Testis (tissue), 3 donors: ENCODE results near the gene PEX26. TPM values are rescaled to one million over a fixed set of nuclear protein-coding genes. Genes with fewer than 3 reads are reported as not detected.
"Not testable (repeated sequence)": the region's sequence is repeated elsewhere in the genome, so short reads cannot be mapped to it uniquely, and the experiment has no call there.

Experiments
- DNase-seq: peaks from one replicate; pipeline ENCODE4 v3.0.0-alpha.2; 2019
- H3K27ac ChIP-seq, 2 donors: fragments of 200-600 bp; sonication (generic); one replicate each; pipeline ENCODE4 v1.5.1; 2019
- H3K27me3 ChIP-seq: fragments of 200-600 bp; sonication (generic); one replicate; pipeline ENCODE4 v1.5.1; 2019
- H3K36me3 ChIP-seq: fragments of 200-600 bp; sonication (generic); one replicate; pipeline ENCODE4 v1.5.1; 2017; ENCODE audit warnings: low read depth; ENCODE audit errors: missing control alignments
- H3K4me1 ChIP-seq: fragments of 200-600 bp; sonication (generic); one replicate; pipeline ENCODE4 v1.5.1; 2019
- H3K4me3 ChIP-seq, 2 donors: fragments of 200-600 bp; sonication (generic); one replicate each; pipeline ENCODE4 v1.5.1; 2017 to 2019
- H3K9me3 ChIP-seq: fragments of 200-600 bp; sonication (generic); one replicate; pipeline ENCODE4 v1.5.1; 2017
- POLR2A ChIP-seq: fragments of 450-650 bp; IDR thresholded peaks from one replicate; pipeline ENCODE4 v1.6.1; 2017; ENCODE audit warnings: antibody characterized with exemption, mild to moderate bottlenecking, moderate library complexity
- WGBS, 2 donors: methylation state at CpG; one replicate each; pipeline ENCODE4 v1.1.5; 2018; 5-methylcytosine and 5-hydroxymethylcytosine counted together
- intact Hi-C: fragments of 100-400 bp; cut with DNase I; formaldehyde crosslinking; loops from one replicate; pipeline ENCODE4 v1.15.1; 2023; ENCODE audit warnings: low total_unique reads
- polyA plus RNA-seq: library from polyadenylated mRNA; stranded (reverse); fragments of 350-450 nt; fragmentation: Illumina TruSeq; extraction: RNeasy Lipid Tissue Mini Kit (QIAGEN cat#74804); gene quantifications from one replicate; pipeline ENCODE4 v1.2.3, GENCODE V29; 2014; ENCODE audit warnings: low read depth, low replicate concordance; ENCODE audit not compliant: insufficient read depth
- total RNA-seq, 2 donors: library from RNA; depleted of rRNA; stranded (reverse); fragments of >200 nt; gene quantifications; one replicate each; pipeline ENCODE4 v1.2.3, GENCODE V29; 2016
- TF ChIP-seq, protein P1 (sequence below), 3 experiments: fragments of 450-650 bp in 2 of 3; fragments of 200-600 bp in 1 of 3; sonication (generic) in 1 of 3; IDR thresholded peaks; one replicate each; pipeline ENCODE4 v1.5.1; 2016 to 2019; ENCODE audit warnings: antibody characterized with exemption in 3 of 3, mild to moderate bottlenecking in 2 of 3, moderate library complexity in 1 of 3

PEX26 gene
- total and polyA plus RNA-seq, 3 donors from 2014 or later = 16.8 to 33.4 (median 29.1) TPM

DNA sequence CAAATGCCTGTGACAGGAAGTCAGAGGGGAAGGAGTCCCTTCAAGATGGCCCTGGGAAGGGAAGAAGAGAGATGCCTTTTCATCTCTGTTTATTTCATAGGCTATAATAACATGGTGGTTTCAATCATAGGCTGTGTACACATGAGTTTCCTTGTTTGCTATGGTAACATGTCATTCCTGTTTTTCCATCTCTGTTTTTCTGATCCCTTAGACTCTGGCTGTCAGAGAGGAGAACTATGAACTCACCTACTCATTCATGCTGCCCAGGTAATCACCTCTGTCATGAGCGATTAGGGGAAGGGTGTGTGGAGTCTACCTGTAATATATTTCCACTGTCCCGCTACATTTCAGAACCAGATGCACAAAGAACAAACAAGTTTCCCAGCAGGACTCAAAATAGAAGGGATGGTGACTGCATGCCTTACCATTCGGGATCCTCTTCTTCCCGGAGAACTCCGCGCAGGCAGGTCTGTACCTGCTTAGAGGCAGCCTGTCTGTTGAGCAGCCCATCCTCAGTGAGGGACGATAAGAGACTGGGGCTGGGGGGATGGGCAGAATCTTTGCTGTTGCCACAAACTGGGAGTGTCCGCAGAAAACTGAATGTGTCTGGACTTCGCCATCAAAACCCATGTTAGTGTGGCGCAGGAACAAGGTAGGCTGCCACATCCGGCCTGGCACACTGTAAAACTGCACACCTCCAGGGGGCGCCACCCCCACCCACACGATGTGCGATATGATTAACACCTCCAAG is 7.1 kb upstream of the PEX26 start:
- H3K36me3 ChIP-seq = no peaks in the 10 kb centered on the region
- no peak overlapping the region for H3K27ac ChIP-seq
- intact Hi-C loops = no loop called here
- peaks cover 19% of the 10 kb centered on the region for H3K4me1 ChIP-seq
- TF ChIP-seq POLR2A = no peak
- TF ChIP-seq, protein P1, sequence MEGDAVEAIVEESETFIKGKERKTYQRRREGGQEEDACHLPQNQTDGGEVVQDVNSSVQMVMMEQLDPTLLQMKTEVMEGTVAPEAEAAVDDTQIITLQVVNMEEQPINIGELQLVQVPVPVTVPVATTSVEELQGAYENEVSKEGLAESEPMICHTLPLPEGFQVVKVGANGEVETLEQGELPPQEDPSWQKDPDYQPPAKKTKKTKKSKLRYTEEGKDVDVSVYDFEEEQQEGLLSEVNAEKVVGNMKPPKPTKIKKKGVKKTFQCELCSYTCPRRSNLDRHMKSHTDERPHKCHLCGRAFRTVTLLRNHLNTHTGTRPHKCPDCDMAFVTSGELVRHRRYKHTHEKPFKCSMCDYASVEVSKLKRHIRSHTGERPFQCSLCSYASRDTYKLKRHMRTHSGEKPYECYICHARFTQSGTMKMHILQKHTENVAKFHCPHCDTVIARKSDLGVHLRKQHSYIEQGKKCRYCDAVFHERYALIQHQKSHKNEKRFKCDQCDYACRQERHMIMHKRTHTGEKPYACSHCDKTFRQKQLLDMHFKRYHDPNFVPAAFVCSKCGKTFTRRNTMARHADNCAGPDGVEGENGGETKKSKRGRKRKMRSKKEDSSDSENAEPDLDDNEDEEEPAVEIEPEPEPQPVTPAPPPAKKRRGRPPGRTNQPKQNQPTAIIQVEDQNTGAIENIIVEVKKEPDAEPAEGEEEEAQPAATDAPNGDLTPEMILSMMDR (IDR thresholded peaks at IDR 0.05) = no peak
- H3K9me3 ChIP-seq = no peaks in the 10 kb centered on the region
- DNase-seq = no peak
- no peak overlapping the region for H3K4me3 ChIP-seq
- no peaks in the 10 kb centered on the region for H3K27me3 ChIP-seq
- WGBS, 2 donors = 89% methylated on average over 14 of the region's 14 CpGs

DNA sequence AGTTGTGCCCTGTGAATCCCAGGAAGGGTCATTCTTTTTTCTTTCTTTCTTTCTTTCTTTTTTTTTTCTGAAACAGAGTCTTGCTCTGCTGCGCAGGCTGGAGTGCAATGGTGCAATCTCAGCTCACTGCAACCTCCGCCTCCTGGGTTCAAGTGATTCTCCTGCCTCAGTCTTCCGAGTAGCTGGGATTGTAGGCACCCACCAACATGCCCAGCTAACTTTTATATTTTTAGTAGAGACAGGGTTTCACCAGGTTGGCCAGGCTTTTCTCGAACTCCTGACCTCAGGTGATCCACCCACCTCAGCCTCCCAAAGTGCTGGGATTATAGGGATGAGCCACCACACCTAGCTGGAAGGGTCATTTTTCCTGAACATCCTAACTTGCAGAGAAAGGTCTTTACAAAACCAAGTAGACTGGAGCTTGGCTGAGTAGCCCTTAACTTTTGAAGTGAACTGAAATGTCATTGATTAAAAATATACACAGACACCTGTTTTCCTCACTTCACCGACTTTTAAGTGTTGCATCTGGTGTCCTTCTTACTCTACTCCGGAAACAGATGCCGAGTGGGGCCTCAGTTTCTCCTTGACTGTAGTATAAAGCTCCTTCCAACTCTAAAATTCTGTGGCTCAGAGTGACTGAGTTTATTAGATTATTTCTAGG is 6.4 kb upstream of the PEX26 start:
- intact Hi-C loops, H3K9me3 ChIP-seq, DNase-seq, H3K27me3 ChIP-seq, H3K36me3 ChIP-seq, H3K27ac ChIP-seq, H3K4me3 ChIP-seq: not testable (repeated sequence)
- 90 to 93% methylated on average over 6 to 7 of the region's 7 CpGs for WGBS, 2 donors
- peaks cover 24% of the 10 kb centered on the region for H3K4me1 ChIP-seq

DNA sequence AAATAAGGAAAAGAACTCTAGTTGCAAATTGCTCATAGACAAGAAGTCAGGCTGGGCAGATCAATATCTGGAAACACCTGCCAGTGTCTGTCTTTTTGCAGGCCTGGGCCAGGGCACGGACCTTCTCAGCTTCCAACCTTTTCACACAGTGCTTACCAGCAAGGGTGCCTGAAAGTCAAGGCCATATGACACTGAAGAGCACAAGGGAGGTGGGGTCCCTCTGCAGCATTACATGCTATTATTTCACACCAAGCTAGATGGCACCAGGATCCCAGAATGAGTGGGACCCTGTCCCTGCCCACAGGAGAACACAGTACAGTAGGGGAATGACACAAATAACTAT is 5.9 kb upstream of the PEX26 start:
- Histone ChIP-seq H3K27ac (no peak overlapping the region), H3K36me3 (no peaks in the 10 kb centered on the region), H3K4me1 (peaks cover 29% of the 10 kb centered on the region), H3K9me3 (no peaks in the 10 kb centered on the region), H3K4me3 (no peak overlapping the region), H3K27me3 (no peaks in the 10 kb centered on the region)
- DNase-seq = no peak
- 40 to 54% methylated on average over 1 of the region's 1 CpG for WGBS, 2 donors
- TF ChIP-seq, protein P1 (IDR thresholded peaks at IDR 0.05) = no peak
- TF ChIP-seq POLR2A = no peak
- intact Hi-C loops = no loop called here

DNA sequence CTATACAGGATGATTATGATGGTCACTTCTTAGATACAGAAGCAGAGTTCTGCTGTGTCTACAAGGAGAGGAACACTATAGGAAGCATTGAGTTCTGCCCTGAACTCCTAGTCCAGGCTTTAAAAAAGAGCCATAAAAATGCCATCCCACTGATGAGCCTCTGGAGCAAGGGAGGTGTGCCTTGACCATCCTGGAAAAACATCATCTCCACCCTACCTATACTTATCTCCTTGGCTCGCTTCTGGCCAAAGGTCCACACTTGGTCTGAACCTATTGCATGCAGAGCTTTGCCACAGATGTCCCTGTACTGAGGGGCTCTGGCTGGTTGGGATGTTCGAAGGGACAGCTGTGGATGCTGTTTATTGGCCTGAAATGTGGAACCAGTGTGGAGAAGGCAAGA is 4.3 kb upstream of the PEX26 start:
- 89 to 100% methylated on average over 2 of the region's 2 CpGs for WGBS, 2 donors
- no peak overlapping the region for H3K27ac ChIP-seq
- intact Hi-C loops = no loop called here

DNA sequence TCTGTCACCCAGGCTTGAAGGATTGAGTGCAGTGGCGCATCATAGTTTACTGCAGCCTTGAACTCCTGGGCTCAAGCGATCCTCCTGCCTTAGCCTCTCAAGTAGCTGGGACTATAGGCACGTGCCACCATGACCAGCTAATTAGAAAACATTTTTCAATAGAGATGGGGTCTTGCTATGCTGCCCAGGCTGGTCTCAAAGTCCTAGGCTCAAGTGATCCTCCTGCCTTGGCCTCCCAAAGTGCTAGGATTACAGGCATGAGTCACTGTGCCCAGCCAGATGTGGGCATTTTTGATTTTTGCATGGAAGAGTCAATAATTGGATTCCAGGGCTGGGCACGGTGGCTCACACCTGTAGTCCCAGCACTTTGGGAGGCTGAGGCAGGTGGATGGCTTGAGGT is 3.9 kb upstream of the PEX26 start:
- H3K36me3 ChIP-seq, H3K9me3 ChIP-seq, intact Hi-C loops, H3K27me3 ChIP-seq, DNase-seq, H3K27ac ChIP-seq, H3K4me3 ChIP-seq: not testable (repeated sequence)
- 89 to 96% methylated on average over 4 of the region's 4 CpGs for WGBS, 2 donors
- H3K4me1 ChIP-seq = peaks cover 20% of the 10 kb centered on the region

More for the DNA sequence above, 4.3 kb upstream of the PEX26 start:
- TF ChIP-seq, protein P1 (IDR thresholded peaks at IDR 0.05) = no peak
- TF ChIP-seq POLR2A = no peak
- H3K9me3 ChIP-seq = no peaks in the 10 kb centered on the region
- H3K4me3 ChIP-seq = no peak overlapping the region
- H3K4me1 ChIP-seq = peaks cover 21% of the 10 kb centered on the region
- H3K36me3 ChIP-seq = no peaks in the 10 kb centered on the region
- DNase-seq = no peak
- H3K27me3 ChIP-seq = no peaks in the 10 kb centered on the region
